SIG-M5 treated with dmso at 0.1 percent for 504 hours (cell line): ENCODE data around the gene HCFC1.

Source experiments
- DNase-seq: peaks from one replicate; lab custom pipeline; 2025; ENCODE audit not compliant: unreplicated experiment; lab: John Stamatoyannopoulos, UW

HCFC1 gene

DNA sequence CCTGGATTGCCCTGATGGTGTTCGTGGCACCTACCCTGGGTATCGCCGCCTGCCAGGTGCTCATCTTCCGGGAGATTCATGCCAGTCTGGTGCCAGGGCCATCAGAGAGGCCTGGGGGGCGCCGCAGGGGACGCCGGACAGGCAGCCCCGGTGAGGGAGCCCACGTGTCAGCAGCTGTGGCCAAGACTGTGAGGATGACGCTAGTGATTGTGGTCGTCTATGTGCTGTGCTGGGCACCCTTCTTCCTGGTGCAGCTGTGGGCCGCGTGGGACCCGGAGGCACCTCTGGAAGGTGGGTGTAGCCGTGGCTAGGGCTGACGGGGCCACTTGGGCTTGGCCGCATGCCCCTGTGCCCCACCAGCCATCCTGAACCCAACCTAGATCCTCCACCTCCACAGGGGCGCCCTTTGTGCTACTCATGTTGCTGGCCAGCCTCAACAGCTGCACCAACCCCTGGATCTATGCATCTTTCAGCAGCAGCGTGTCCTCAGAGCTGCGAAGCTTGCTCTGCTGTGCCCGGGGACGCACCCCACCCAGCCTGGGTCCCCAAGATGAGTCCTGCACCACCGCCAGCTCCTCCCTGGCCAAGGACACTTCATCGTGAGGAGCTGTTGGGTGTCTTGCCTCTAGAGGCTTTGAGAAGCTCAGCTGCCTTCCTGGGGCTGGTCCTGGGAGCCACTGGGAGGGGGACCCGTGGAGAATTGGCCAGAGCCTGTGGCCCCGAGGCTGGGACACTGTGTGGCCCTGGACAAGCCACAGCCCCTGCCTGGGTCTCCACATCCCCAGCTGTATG is 65.3 kb downstream of the HCFC1 start:
- no peak for DNase-seq

DNA sequence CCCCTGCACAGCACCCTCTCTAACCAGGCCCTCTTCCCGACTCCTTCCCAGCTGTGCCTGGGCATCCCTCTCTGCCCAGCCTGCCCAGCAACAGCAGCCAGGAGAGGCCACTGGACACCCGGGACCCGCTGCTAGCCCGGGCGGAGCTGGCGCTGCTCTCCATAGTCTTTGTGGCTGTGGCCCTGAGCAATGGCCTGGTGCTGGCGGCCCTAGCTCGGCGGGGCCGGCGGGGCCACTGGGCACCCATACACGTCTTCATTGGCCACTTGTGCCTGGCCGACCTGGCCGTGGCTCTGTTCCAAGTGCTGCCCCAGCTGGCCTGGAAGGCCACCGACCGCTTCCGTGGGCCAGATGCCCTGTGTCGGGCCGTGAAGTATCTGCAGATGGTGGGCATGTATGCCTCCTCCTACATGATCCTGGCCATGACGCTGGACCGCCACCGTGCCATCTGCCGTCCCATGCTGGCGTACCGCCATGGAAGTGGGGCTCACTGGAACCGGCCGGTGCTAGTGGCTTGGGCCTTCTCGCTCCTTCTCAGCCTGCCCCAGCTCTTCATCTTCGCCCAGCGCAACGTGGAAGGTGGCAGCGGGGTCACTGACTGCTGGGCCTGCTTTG is 66.0 kb downstream of the HCFC1 start:
- no peak for DNase-seq

DNA sequence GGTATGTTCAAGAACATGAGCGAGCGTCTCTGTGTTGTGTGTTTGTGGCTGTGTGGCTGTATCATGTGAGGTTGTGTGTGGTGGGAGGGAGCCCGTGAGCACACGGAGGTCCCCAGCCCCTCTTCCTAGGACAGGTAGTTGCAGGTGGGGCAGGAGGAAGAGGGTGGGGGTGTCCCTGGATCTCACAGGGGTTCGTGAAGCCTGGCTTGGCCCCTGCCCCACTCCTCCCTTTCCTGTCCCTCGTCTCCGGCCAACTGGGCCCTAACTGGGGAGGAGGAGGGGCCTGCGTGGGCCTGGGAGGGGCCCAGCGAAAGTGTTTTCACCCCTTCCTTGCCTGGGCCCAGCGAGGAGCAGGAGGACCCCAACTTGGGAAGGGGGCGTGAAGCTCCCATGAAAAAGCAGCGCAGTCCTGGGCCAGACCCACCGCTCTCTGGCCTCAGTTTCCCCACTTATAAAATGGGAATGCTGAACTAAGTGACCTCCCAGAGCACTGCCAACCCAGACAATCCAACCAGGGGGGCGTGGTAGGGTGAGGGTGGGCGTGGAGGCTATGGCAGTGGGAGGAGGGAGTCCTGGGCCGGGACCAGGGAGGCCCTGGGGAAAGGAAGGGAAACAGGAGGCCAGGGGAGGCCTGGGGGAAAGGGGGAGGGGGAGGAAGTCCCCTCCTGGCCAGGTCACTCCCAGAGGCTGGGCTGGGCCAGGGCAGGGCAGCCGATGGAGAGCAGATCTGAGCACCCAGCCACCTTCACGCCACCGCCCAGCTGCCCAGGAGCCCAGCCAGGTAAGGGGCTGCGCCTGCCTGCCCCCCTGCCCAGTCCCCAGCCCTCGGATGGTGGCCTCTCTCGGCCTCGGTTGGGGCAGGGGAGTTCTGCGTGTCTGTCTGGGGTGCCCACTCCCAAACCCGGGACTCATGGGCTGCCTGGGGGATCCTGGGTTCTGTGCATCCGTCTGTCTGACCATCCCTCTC is 67.3 kb downstream of the HCFC1 start, which contains the start of gene AVPR2:
AVPR2 (plus strand) TSS at position 683 of the 967 bp plus-strand sequence. CDS start 473 bp downstream, outside the sequence.
- DNase-seq = no peak

DNA sequence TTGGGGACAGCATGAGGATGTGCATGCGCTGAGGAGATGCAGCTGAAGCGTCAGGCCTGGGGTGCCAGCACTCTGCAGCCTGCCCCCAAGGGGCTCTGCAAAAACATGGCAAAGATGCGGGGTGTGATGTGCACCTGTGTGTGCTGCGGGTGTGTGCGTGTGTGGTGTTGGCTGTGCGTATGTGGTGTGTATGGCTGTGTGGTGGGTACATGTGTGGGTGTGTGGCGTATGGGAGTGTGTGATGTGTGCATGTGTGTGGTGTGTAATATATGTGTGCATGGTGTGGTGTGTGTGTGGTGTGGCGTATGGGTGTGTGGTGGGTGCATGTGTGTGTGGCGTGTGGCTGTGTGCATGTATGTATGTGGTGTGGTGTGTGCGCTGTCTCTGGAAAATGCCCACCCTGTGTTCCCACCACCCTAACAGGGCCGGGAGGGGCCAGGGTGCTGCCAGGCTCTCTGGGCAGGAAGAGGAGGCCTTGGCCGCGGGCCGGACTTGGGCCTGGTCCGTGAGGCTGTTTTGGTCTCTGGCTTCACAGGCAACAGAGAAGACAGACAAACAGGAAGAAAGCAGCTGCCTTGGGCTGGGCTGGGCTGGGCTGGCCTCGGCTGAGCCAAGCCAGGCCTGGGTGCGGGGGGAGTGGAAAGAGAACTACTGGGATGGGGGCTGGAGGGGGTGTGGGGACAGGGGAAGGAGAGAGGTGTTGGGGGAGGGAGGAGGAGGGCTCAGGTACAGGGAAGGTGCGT is 68.2 kb downstream of the HCFC1 start:
- DNase-seq = no peak

DNA sequence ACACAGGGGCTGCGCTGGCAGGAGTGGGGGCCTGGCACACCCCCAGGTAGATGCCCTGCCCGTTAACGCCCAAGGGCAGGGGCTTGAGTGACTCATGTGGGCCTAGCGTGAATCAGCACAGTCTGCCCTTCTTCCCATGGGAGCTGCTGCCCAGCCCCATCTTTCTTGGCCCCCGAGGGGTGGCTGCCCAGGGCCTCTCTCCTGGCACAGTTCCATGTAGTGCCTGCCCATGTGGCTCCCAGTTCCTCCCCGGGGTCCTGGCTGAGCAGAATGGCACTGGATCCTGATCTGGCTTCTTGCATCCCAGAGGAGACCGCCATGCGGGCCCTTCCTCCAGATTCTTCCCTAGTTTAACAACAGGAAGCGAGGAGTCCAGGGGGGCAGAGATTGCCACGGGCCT is 69.2 kb downstream of the HCFC1 start:
- no peak for DNase-seq

DNA sequence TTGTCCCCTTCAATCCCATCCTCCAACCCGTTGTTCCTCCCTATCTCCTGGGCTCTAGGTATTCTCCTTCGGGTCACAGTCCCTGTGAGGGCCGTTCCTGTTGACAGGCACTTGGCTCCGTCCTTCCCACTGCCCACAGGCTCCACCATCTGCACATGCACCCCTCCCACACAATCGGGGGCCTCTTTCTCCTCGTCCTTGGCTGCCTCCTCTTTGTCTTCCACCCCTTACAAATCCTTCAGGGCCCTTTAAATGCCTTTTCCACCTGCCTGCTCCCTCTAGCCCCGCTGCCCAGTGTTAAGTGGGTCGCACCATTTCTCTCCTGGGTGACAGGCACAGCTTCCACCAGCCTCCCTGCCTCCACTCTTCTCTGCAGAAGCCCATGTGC is 69.9 kb downstream of the HCFC1 start:
- no peak for DNase-seq

DNA sequence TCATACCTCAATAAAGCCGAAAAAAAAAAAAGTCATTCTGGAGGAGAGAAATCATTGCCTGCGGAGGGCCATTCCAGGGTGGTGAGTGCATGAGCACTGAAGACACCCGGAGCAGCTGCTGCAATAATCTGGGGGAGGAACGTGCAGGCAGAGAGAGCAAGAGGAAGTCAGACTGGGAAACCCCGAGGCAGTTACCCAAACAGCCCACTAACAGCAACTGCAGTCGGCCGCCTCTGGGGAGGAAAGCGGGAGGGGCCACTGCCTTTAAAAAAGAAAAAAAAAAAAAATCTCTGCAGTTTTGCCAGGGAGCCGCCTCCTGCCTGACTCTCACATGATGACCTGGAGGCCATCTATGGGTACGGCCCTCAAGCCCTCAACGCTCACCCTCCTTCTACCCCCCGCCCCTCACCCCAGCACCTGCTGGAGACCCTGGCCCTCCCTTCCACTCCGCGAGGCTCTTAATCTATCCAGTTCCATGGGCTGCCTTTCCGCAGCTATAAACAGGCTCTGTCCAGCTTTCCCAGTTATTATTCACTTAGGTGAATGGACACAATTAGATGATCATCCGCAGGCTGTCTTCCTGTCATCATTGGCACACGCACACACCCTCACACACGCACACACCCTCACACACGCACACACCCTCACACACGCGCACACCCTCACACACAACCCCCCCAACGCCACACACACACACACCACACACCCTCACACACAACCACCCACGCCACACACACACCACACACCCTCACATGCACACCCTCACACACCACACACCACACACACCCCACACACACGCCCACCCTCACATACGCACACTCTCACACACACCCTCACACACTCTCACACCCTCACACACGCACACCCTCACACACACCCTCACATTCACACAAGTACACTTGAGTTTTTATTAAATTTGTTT is 70.5 kb downstream of the HCFC1 start:
- DNase-seq = peak; percentile 89

DNA sequence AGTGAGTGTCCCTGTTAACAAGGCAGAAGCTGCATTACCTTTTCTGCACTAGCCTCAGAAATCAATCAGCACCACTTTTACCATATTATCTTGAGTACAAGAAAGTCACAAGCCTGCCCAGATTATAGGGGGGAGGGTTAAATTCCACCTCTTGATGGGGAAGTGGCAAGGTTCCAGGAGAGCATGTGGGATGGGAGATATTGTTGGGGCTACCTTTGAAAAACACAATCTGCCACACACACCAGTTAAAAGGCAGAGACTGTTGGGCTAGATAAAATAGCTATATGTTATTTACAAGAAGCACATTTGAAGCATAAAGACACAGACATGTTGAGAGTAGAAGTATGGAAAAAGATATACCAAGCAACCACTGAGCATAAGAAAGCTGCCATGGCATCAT is 73.7 kb downstream of the HCFC1 start:
- no peak for DNase-seq
